Ovary (tissue), 9 donors: ENCODE data around the gene WDR90. TPM values are rescaled to one million over a fixed set of nuclear protein-coding genes. Genes with fewer than 3 reads are reported as not detected.

Experiments
- DNase-seq, 5 donors: peaks; one replicate each; pipeline ENCODE4 v3.0.0-alpha.2; 2019 to 2020
- H3K27ac ChIP-seq, 2 donors: fragments of 200-600 bp; one replicate each; pipeline versions ENCODE4 v1.5.1 to v1.8.0; 2019 to 2022
- H3K27me3 ChIP-seq: fragments of 200-600 bp; one replicate; pipeline ENCODE4 v1.8.0; 2022
- H3K36me3 ChIP-seq: fragments of 200-600 bp; sonication (generic); one replicate; pipeline ENCODE4 v1.5.1; 2019
- H3K4me1 ChIP-seq: one replicate; pipeline ENCODE4 v1.8.1; 2013; ENCODE audit warnings: mild to moderate bottlenecking, moderate library complexity; ENCODE audit not compliant: insufficient read depth
- H3K4me3 ChIP-seq: fragments of 200-600 bp; sonication (generic); one replicate; pipeline ENCODE4 v1.5.1; 2017
- H3K9me3 ChIP-seq, 2 donors: fragments of 200-600 bp in 1 of 2; sonication (generic) in 1 of 2; one replicate each; pipeline versions ENCODE4 v1.5.1 to v1.8.1; 2013 to 2019; ENCODE audit warnings: mild to moderate bottlenecking in 1 of 2, moderate library complexity in 1 of 2
- EP300 ChIP-seq: sonication (generic); formaldehyde crosslinking; IDR thresholded peaks from one replicate; pipeline ENCODE4 v1.6.1; 2017; ENCODE audit warnings: antibody characterized with exemption
- POLR2A ChIP-seq: fragments of 450-650 bp; IDR thresholded peaks from one replicate; pipeline ENCODE4 v1.6.1; 2017; ENCODE audit warnings: antibody characterized with exemption, mild to moderate bottlenecking, moderate library complexity
- WGBS, 3 donors: extraction: QIAGEN DNeasy Blood & Tissue Kit in 1 of 3; methylation state at CpG; one replicate each; pipeline versions ENCODE4 v1.1.5 to v1.1.7; 2013 to 2017; 5-methylcytosine and 5-hydroxymethylcytosine counted together
- intact Hi-C, 4 donors: fragments of 100-400 bp; cut with DNase I; formaldehyde crosslinking; loops; one replicate each; pipeline versions ENCODE4 v1.11.0 to v1.15.1; 2022 to 2023
- polyA plus RNA-seq, 2 donors: library from polyadenylated mRNA; stranded (reverse); fragments of 200-250 nt in 1 of 2; fragments of 350-450 nt in 1 of 2; fragmentation: Illumina TruSeq in 1 of 2; extraction: RNeasy Lipid Tissue Mini Kit (QIAGEN cat#74804) in 1 of 2; gene quantifications; one replicate each; pipeline ENCODE4 v1.2.3, GENCODE V29; 2013 to 2014
- total RNA-seq, 7 donors: library from RNA; depleted of rRNA in 2 of 7; stranded (reverse); fragments of >200 nt in 2 of 7; fragmentation: NEBNext Ultra II Directional in 3 of 7; extraction: Animal tissue kit (Norgen Biotek cat#: 25700) in 3 of 7; gene quantifications; one replicate each; pipeline versions ENCODE4 v1.1.0 to v1.2.4, GENCODE V29; 2016 to 2023
- TF ChIP-seq, protein P1 (sequence below), 3 donors: fragments of 450-650 bp in 2 of 3; fragments of 200-600 bp in 1 of 3; IDR thresholded peaks; one replicate each; pipeline versions ENCODE4 v1.5.1 to v1.8.0; 2016 to 2022; ENCODE audit warnings: antibody characterized with exemption in 3 of 3, mild to moderate bottlenecking in 1 of 3
- donor health status: DM: no; HTN: no; CAD: no; lungs with moderate emphysema.
- donor health status: DM: no; HTN: no; CAD: no.
- donor health status: Bipolar disorder and iron deficiency.
- donor health status: DM: yes; HTN: yes; CAD: no.
- donor health status: DM: no; HTN: no; CAD: no.
- donor health status: DM: yes; HTN: yes; CAD: no.

Gene WDR90
- total and polyA plus RNA-seq, 9 donors: 1.4 to 58.2 (median 37.1) TPM

DNA sequence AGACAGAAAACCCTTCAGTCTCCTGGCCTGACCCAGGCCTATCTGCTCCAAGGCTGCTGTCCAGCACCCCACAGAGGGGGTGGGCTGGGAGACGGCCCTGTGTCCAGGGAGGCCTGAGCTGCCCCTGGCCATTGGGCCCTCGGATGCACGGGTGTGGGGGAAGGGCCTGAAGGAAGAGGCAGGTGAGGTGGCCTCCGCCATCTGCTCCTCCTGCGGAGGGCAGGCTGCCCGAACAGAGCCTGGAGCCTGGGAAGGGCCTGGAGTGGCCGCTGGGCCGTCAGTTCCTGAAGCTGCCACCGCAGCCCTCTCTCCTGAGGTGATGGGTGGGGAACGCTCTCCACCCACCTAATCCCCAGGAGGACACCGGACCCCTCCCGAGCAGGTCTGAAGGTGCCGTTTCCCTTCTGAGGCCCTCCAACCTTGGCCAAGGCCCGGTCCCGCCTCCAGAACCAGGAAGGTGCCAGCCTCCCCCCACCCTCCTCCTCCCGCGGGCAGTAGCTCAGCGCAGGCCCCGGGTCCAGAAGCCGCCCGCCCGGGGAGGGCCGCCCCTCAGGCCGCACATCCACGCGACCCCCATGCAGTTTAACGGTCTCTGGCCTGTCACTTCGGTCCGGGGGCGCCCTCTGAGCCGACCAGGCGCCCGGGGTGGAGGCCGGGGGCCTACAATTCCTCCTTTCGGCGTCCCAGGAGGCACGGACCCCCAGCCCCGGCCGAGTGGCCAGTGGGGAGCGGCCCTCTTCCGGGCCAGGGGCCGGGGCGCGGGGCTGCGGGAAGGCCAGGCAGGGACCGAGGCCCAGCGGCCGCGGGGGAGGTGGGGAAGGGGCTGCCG is 55.6 kb downstream of the WDR90 start:
- H3K4me3 ChIP-seq: no peak overlapping the region

DNA sequence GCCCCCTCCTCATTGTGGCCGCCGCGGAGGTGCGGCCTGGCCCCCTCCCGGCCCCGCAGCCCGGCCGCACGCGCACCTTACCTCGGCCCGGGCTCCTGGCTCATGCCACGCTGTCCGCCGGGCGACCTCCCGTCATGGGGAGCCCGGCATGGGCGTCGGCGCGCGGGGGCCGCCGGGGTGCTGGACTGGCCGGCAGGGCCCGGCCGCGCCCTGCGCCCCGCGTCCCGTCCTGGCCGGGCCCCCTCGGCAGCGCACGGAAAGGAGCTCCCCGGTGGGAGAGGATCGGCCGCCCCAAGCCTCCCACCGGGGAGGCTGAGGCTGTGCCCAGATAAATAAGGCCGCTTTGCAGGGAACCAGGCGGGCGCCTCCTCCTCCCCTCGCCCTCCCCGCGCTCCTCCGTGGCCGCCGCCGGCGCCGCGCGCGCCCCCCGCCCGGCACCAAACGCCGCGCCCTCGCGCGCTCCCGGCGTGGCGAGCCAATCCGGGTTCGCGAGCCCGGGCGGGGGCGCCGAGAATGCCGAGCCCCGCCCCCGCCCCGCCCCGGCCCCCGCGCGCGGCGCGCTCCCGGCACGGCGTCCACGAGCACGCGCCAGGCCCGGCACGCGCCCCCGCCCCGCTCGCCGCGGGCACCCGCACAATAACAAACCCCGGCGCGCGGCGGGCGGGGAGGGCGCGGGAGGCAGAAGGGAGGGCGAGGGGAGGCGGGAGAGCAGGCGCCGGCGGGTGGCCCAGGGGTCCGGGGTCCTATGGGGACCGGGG is 56.4 kb downstream of the WDR90 start, which contains the start of gene FBXL16:
TSS of gene FBXL16 (minus strand) at position 371 of the 758 bp plus-strand sequence. CDS start 8,396 bp downstream, outside the sequence.
- intact Hi-C loops: no loop called here
- no peaks in the 10 kb centered on the region for H3K36me3 ChIP-seq
- H3K4me3 ChIP-seq: no peak within 1 kb of the TSS
- TF ChIP-seq POLR2A (no peak), EP300 (no peak)
- TF ChIP-seq, protein P1, sequence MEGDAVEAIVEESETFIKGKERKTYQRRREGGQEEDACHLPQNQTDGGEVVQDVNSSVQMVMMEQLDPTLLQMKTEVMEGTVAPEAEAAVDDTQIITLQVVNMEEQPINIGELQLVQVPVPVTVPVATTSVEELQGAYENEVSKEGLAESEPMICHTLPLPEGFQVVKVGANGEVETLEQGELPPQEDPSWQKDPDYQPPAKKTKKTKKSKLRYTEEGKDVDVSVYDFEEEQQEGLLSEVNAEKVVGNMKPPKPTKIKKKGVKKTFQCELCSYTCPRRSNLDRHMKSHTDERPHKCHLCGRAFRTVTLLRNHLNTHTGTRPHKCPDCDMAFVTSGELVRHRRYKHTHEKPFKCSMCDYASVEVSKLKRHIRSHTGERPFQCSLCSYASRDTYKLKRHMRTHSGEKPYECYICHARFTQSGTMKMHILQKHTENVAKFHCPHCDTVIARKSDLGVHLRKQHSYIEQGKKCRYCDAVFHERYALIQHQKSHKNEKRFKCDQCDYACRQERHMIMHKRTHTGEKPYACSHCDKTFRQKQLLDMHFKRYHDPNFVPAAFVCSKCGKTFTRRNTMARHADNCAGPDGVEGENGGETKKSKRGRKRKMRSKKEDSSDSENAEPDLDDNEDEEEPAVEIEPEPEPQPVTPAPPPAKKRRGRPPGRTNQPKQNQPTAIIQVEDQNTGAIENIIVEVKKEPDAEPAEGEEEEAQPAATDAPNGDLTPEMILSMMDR (IDR thresholded peaks at IDR 0.05): no peak
- H3K27me3 ChIP-seq: peaks cover 9% of the 10 kb centered on the region
- no peak within 1 kb of the TSS for H3K27ac ChIP-seq
- peaks cover 1% of the 10 kb centered on the region for H3K4me1 ChIP-seq
- WGBS, 3 donors: 0 to 1% (median 1%) methylated on average over 17 to 113 of the region's 115 CpGs
- H3K9me3 ChIP-seq: no peaks in the 10 kb centered on the region
- DNase-seq: no peak

More for the DNA sequence above, 55.6 kb downstream of the WDR90 start:
- H3K36me3 ChIP-seq: no peaks in the 10 kb centered on the region
- intact Hi-C loops: no loop called here
- WGBS, 3 donors: 8 to 11% (median 9%) methylated on average over 42 to 50 of the region's 50 CpGs
- no peak for DNase-seq
- H3K27me3 ChIP-seq: peaks cover 9% of the 10 kb centered on the region
- TF ChIP-seq EP300 (no peak), POLR2A (no peak)
- TF ChIP-seq, protein P1 (IDR thresholded peaks at IDR 0.05): no peak
- H3K27ac ChIP-seq: no peak overlapping the region
- no peaks in the 10 kb centered on the region for H3K9me3 ChIP-seq
- peaks cover under 1% of the 10 kb centered on the region for H3K4me1 ChIP-seq

DNA sequence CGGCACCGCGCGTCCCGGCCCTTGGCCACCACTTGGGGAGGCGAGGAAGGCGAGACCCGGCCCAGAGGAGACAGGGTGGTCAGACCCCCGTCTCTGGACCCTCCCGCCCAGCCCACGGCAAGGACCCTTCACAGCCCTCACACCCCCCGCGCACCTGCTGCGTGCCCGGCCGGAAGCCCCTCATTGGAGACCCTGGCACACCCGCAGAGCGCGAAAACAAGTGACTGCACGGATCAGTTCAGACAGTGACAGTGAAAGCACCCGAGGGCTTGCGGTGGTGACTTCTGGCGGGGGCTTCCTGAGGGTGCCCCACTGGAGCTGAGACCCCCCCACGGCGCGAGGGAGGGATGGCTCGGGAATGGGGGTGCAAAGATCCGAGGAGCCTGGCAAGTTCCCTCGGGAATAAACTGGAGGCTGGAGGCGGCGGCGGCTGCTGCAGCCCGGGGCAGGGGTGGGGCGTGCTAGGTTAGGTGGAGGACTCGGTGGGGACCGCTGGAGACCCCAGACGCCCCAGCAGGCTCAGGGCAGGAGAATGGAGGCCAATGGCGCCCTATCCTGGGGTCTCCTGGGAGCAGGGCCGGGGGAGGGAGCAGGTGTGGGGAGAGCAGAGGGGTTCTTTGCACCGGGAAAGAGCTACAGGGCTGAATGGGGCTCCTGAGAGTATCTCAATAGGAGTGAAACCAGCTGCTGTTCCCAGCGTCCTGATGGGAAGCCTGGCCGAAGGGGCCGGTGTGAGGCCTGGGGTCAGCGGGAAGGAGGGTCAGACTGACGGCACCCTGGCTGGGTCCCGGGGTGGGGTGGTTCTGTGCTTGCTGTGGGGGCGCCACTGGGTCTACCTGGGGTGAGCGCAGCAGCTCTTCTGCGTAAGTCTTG is 57.3 kb downstream of the WDR90 start:
- intact Hi-C loops: no loop called here
- Histone ChIP-seq H3K9me3 (no peaks in the 10 kb centered on the region), H3K4me3 (no peak overlapping the region), H3K36me3 (no peaks in the 10 kb centered on the region), H3K27ac (no peak overlapping the region), H3K4me1 (peaks cover 1% of the 10 kb centered on the region), H3K27me3 (peaks cover 9% of the 10 kb centered on the region)
- WGBS, 3 donors: 2% methylated on average over 45 to 49 of the region's 49 CpGs
- no peak for TF ChIP-seq POLR2A
- TF ChIP-seq, protein P1 (IDR thresholded peaks at IDR 0.05): no peak
- no peak for TF ChIP-seq EP300
- DNase-seq: no peak

DNA sequence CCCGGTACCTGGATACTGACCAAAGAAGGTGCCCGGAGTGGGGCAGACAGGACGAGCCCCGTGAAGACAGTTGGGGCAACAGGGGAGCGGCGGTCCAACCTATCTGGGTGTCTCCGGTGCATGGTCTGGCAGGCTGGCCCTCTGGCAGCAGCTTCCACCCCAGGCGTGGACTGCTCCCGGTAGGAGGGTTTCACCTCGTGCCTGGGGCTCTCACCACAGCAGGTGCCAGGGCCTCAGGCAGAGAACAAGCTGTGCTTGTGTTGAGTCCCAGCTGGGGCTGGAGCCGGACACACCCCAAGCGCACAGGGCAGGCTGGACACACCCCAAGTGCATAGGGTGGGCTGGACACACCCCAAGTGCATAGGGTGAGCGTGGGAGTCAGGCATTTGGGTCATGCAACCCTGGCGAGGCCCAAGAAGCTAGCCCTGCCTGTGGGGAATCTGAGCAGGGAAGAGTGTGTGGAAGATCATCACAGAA is 57.9 kb downstream of the WDR90 start:
- Histone ChIP-seq H3K36me3 (no peaks in the 10 kb centered on the region), H3K4me1 (peaks cover 1% of the 10 kb centered on the region), H3K27me3 (peaks cover 9% of the 10 kb centered on the region), H3K27ac (no peak overlapping the region), H3K9me3 (no peaks in the 10 kb centered on the region), H3K4me3 (no peak overlapping the region)
- TF ChIP-seq EP300: no peak
- no peak for TF ChIP-seq POLR2A
- TF ChIP-seq, protein P1 (IDR thresholded peaks at IDR 0.05): no peak
- intact Hi-C loops: no loop called here
- 22 to 35% (median 33%) methylated on average over 14 of the region's 14 CpGs for WGBS, 3 donors
- no peak for DNase-seq
